GOT3 (cell line): ENCODE measurements around the gene GJA10.

Experiments used
- DNase-seq: peaks from one replicate; lab custom pipeline; 2025; ENCODE audit warnings: mixed read lengths; lab: John Stamatoyannopoulos, UW

The GJA10 gene

DNA sequence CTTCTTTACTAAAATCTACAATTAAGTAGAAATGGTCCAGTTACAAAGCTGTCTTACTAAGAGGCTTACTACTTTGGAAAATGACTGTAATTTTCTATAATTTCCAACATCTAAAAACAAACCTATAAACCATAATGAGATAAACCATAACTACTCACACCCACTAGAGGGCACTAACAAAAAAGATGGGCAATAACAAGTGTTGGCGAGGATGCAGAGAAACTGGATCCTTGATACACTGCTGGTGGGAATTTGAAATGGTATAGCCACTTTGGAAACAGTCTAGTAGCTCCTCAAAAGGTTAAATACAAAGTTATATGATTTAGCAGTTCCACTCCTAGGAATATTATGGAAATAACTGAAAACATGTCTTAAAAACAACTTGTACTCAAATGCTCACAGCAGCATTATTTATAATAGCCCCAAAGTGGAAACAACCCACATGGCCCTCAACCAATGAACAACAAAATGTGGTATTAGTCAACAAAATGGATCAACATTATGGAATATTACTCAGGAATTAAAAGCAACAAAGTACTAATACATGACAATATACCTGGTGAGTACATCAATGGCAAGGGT, 50.6 kb downstream of the GJA10 start:
- no peak for DNase-seq
